ENCODE results near the gene ZC3H14.

Gene ZC3H14

DNA sequence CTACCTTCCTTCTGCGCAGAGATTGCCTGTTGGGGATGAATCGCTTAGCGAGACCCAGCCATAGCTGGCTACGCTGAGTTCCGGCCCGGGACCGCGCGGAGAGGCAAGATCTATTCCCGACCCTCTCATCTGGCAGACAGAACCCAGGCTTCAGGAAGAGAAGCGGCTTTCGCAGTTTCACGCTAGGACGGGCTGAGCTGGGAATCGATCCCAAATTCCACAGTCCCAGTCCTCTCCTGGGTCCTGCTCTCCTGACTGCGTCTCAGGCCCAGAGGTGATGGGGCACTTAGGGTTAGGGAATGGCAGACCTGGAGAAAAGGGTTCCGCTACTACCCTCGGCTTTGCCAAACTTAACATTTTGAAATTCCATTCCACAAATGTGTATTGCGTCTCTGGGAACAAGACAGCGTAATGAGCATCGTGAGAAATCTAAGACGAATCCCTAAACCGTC lies 10.8 kb upstream of the ZC3H14 start:
- H3K27ac ChIP-seq (ENCODE audit: insufficient read depth, low read length, poor library complexity, severe bottlenecking), result no peak overlapping the region
- no peak for DNase-seq
- peaks cover 49% of the 10 kb centered on the region for H3K27me3 ChIP-seq (replicated peaks; ENCODE audit: control insufficient read depth, insufficient read depth, low read length, poor library complexity, severe bottlenecking)

DNA sequence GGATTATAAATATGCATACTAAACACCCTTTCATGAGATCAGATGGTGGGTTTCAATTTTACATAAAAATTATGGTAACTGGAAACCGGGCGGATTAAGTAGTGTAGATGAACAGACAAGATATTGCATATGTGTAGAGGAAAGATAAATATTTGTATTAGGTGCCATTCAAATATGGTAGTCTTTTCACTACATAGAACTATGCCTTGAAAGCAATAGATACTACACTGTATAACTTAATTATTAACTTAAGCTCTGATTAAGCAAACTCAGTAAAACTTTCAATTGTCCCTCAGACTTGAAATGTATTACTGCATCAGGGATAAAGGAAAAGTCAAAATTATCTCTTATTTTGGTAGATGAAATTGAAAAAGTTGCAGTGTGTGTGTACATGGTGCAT lies 10.0 kb upstream of the ZC3H14 start:
- Histone ChIP-seq H3K27me3 (replicated peaks; ENCODE audit: control insufficient read depth, insufficient read depth, low read length, poor library complexity, severe bottlenecking) (peaks cover 52% of the 10 kb centered on the region), H3K36me3 (ENCODE audit: control insufficient read depth, insufficient read depth, low read length) (no peaks in the 10 kb centered on the region), H3K9me3 (ENCODE audit: control insufficient read depth, low read length) (no peaks in the 10 kb centered on the region), H3K4me1 (ENCODE audit: control insufficient read depth, insufficient read depth, low read length, poor library complexity, severe bottlenecking) (peaks cover 20% of the 10 kb centered on the region), H3K27ac (ENCODE audit: insufficient read depth, low read length, poor library complexity, severe bottlenecking) (no peak overlapping the region), H3K4me3 (ENCODE audit: insufficient read depth, low read depth, low read length, poor library complexity, severe bottlenecking) (no peak overlapping the region)
- no peak for DNase-seq

More for the DNA sequence above, 10.8 kb upstream of the ZC3H14 start:
- Histone ChIP-seq H3K4me1 (ENCODE audit: control insufficient read depth, insufficient read depth, low read length, poor library complexity, severe bottlenecking) (peaks cover 16% of the 10 kb centered on the region), H3K36me3 (ENCODE audit: control insufficient read depth, insufficient read depth, low read length) (no peaks in the 10 kb centered on the region), H3K9me3 (ENCODE audit: control insufficient read depth, low read length) (no peaks in the 10 kb centered on the region), H3K4me3 (ENCODE audit: insufficient read depth, low read depth, low read length, poor library complexity, severe bottlenecking) (peak overlapping the region; percentile 48)

DNA sequence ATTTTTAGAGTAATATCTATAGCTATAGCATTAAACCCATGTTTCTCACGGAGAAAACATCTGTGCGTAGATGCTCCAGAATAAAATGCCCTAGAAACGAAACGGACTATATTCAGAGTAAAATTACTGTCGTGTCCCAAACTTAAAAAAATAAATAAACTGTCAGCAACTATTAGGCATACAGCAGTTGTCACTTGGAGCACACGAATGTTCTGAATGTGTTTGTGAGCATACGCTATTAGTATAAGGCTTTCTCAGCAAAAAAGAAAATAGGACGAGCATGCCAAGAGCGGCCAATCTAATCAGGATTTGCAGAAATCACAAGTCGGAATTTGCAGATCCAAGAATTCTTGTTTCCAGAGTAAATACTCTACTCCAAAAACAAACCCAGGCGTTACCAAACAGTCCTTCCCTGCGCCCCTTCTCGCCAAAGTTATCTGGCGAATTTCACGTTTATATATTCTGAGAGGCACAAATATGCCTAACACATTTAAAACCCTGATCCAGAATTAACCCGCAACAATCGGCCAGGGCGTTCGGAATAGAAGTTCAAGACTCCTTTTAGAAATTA lies 8.9 kb upstream of the ZC3H14 start:
- peaks cover 52% of the 10 kb centered on the region for H3K27me3 ChIP-seq (replicated peaks; ENCODE audit: control insufficient read depth, insufficient read depth, low read length, poor library complexity, severe bottlenecking)
- no peaks in the 10 kb centered on the region for H3K9me3 ChIP-seq (ENCODE audit: control insufficient read depth, low read length)
- no peak for DNase-seq
- H3K27ac ChIP-seq (ENCODE audit: insufficient read depth, low read length, poor library complexity, severe bottlenecking), result no peak overlapping the region
- H3K36me3 ChIP-seq (ENCODE audit: control insufficient read depth, insufficient read depth, low read length), result no peaks in the 10 kb centered on the region
- H3K4me1 ChIP-seq (ENCODE audit: control insufficient read depth, insufficient read depth, low read length, poor library complexity, severe bottlenecking), result peaks cover 20% of the 10 kb centered on the region
- peak overlapping the region; percentile 0 for H3K4me3 ChIP-seq (ENCODE audit: insufficient read depth, low read depth, low read length, poor library complexity, severe bottlenecking)

DNA sequence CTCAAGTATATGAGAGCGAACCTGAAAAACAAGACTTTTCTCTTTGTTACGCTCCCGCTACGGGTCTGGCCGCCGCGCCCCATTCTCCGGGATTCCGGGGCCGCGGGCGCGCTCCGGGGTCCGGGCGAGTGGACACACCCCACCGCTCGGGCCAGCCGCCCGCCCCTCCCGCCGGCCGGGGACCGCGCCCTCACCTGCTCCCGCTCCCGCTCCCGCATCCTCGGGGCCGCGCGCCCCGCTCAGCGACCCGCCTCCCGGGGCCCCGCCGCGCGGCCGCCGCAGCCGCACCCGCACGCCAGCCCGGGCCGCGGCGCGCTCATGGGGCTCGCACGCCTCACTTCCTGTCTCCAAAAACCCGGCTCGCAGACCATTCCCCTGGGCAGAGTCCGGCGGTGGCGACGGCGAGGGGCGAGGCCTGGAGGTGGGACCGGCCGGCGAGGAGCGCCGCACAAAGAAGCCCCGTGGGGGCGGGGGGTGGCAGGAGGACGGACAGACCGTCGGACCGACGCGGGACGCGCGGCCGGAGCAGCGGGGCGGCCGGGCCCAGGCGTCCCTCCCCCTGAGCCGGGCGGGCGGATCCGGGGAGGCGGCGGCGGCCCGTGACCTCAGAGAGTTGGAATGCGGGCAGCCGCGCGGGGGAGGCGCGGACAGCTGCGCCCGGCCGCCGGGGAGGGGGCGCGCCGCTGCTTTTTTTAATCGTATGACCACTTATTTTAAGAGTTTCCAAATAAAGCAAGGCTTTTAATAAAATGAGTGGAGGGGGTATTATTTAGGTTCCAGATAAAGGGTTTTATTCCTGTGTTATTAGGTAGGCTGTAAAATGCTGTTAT lies 8.2 kb upstream of the ZC3H14 start, which contains the start of gene PTPN21:
Gene PTPN21, minus strand, starts transcription at position 551 of the 830 bp plus-strand sequence. CDS start 4,590 bp downstream, outside the sequence.
- Histone ChIP-seq H3K4me3 (ENCODE audit: insufficient read depth, low read depth, low read length, poor library complexity, severe bottlenecking) (peak within 1 kb of the TSS; percentile 28), H3K27me3 (replicated peaks; ENCODE audit: control insufficient read depth, insufficient read depth, low read length, poor library complexity, severe bottlenecking) (peaks cover 52% of the 10 kb centered on the region), H3K36me3 (ENCODE audit: control insufficient read depth, insufficient read depth, low read length) (no peaks in the 10 kb centered on the region), H3K27ac (ENCODE audit: insufficient read depth, low read length, poor library complexity, severe bottlenecking) (no peak within 1 kb of the TSS), H3K9me3 (ENCODE audit: control insufficient read depth, low read length) (no peaks in the 10 kb centered on the region), H3K4me1 (ENCODE audit: control insufficient read depth, insufficient read depth, low read length, poor library complexity, severe bottlenecking) (peaks cover 20% of the 10 kb centered on the region)
- DNase-seq, result no peak

DNA sequence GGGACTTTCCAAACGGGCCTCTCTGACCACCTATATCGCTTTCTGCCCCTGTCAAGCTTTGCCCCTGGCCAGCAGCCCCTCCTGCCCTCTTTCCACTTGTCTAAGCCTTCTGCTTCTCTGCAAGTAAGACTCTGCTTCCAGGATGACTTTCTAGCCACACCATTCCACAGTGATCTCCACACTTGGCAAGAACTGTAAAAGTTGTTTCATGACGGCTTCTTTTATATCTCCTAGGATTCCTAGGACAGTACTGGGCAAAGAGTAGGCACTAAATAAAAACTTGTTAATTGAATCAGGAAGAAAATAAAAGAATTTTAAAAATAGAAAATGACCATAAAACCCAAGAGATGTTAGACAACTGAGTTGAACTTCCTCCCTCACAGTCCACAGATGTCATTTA lies 6.3 kb upstream of the ZC3H14 start:
- DNase-seq, result no peak
- H3K27me3 ChIP-seq (replicated peaks; ENCODE audit: control insufficient read depth, insufficient read depth, low read length, poor library complexity, severe bottlenecking), result peaks cover 50% of the 10 kb centered on the region
- no peak overlapping the region for H3K27ac ChIP-seq (ENCODE audit: insufficient read depth, low read length, poor library complexity, severe bottlenecking)
- no peaks in the 10 kb centered on the region for H3K36me3 ChIP-seq (ENCODE audit: control insufficient read depth, insufficient read depth, low read length)
- no peaks in the 10 kb centered on the region for H3K9me3 ChIP-seq (ENCODE audit: control insufficient read depth, low read length)
- no peak overlapping the region for H3K4me3 ChIP-seq (ENCODE audit: insufficient read depth, low read depth, low read length, poor library complexity, severe bottlenecking)
- peaks cover 17% of the 10 kb centered on the region for H3K4me1 ChIP-seq (ENCODE audit: control insufficient read depth, insufficient read depth, low read length, poor library complexity, severe bottlenecking)

DNA sequence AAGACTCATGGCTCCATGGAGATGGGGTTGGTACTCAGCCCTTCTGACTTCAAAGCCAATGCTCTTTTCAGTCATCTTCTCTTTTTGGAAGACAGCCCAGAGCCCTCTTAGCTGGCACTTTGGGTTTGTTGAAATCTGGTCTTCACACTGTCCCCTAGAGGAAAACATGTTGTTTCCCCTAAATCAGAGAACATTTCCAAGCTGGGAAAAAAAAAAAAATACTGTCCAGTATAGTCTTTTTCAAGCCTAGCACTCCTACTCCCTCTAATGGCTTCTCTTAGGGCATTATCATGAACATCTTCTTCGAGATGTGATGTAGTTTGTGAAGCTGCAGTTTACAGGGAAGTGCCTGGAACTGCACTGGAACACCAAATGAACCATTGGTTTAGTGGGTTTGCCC lies 3.0 kb upstream of the ZC3H14 start:
- no peak for DNase-seq
- H3K27me3 ChIP-seq (replicated peaks; ENCODE audit: control insufficient read depth, insufficient read depth, low read length, poor library complexity, severe bottlenecking), result peaks cover 19% of the 10 kb centered on the region
- H3K27ac ChIP-seq (ENCODE audit: insufficient read depth, low read length, poor library complexity, severe bottlenecking), result no peak overlapping the region
- H3K4me3 ChIP-seq (ENCODE audit: insufficient read depth, low read depth, low read length, poor library complexity, severe bottlenecking), result no peak overlapping the region
- peaks cover 23% of the 10 kb centered on the region for H3K4me1 ChIP-seq (ENCODE audit: control insufficient read depth, insufficient read depth, low read length, poor library complexity, severe bottlenecking)
- H3K9me3 ChIP-seq (ENCODE audit: control insufficient read depth, low read length), result no peaks in the 10 kb centered on the region
- no peaks in the 10 kb centered on the region for H3K36me3 ChIP-seq (ENCODE audit: control insufficient read depth, insufficient read depth, low read length)

DNA sequence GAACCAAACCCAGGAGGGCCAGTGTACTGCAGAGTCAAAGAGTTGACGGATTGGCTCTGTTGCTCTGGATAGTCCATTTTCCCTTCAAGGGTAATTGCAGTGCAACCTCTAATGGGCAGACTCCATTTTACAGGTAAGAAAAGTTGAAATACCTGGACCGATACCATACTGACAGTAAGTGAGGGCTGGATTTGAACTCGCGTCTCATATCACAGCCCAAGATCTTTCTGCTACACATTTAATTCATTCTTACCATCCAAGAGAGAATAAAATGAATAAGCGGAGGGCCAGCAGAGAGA lies 356 bp upstream of the ZC3H14 start:
- Histone ChIP-seq H3K9me3 (ENCODE audit: control insufficient read depth, low read length) (no peaks in the 10 kb centered on the region), H3K36me3 (ENCODE audit: control insufficient read depth, insufficient read depth, low read length) (no peaks in the 10 kb centered on the region), H3K4me3 (ENCODE audit: insufficient read depth, low read depth, low read length, poor library complexity, severe bottlenecking) (peak overlapping the region; percentile 92), H3K4me1 (ENCODE audit: control insufficient read depth, insufficient read depth, low read length, poor library complexity, severe bottlenecking) (peaks cover 13% of the 10 kb centered on the region), H3K27me3 (replicated peaks; ENCODE audit: control insufficient read depth, insufficient read depth, low read length, poor library complexity, severe bottlenecking) (no peaks in the 10 kb centered on the region), H3K27ac (ENCODE audit: insufficient read depth, low read length, poor library complexity, severe bottlenecking) (peak overlapping the region; percentile 62)
- no peak for DNase-seq

DNA sequence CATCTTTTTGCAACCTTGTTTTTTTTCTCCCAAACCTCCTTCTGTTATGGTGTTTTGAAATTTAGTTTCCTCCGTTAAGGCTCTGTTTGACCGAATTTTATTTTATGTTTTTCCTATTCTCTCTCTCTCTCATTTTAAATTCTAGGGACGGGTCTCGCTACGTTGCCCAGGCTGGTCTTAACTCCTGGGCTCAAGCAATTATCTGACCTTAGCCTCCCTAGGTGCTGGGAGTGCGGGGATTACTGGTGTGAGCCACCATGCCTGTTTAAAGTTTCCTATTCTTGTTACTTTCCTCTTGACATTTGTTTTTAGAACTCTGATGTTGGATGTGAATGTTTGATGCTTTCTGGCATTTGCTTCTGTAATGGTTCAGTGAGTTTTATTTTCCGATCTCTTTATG lies 1.0 kb downstream of the ZC3H14 start:
- no peak for DNase-seq
- no peaks in the 10 kb centered on the region for H3K9me3 ChIP-seq (ENCODE audit: control insufficient read depth, low read length)

DNA sequence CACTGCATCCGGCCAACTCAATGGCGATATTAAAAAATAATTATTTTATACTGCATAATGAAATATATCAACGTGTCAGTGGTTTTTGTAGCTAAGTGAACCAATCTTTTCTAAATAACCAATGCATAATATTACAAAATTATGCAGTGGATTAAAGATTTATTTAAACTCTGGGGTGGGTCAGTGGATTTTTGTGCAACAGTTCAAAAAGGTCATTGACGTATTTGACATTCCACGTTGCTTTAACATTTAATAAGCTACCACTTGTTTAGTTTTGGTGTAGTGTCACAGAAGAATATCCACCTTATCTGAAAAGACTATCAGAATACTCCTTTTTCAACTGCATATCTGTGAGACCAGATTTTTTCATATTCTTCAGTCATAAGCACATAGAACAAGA lies 2.6 kb downstream of the ZC3H14 start:
- no peak overlapping the region for H3K27ac ChIP-seq (ENCODE audit: insufficient read depth, low read length, poor library complexity, severe bottlenecking)
- H3K27me3 ChIP-seq (replicated peaks; ENCODE audit: control insufficient read depth, insufficient read depth, low read length, poor library complexity, severe bottlenecking), result no peaks in the 10 kb centered on the region
- peaks cover 13% of the 10 kb centered on the region for H3K4me1 ChIP-seq (ENCODE audit: control insufficient read depth, insufficient read depth, low read length, poor library complexity, severe bottlenecking)
- H3K9me3 ChIP-seq (ENCODE audit: control insufficient read depth, low read length), result no peaks in the 10 kb centered on the region
- H3K36me3 ChIP-seq (ENCODE audit: control insufficient read depth, insufficient read depth, low read length), result peaks cover 18% of the 10 kb centered on the region
- no peak for DNase-seq
- H3K4me3 ChIP-seq (ENCODE audit: insufficient read depth, low read depth, low read length, poor library complexity, severe bottlenecking), result no peak overlapping the region

More for the DNA sequence above, 1.0 kb downstream of the ZC3H14 start:
- peak overlapping the region; percentile 92 for H3K4me3 ChIP-seq (ENCODE audit: insufficient read depth, low read depth, low read length, poor library complexity, severe bottlenecking)
- H3K27me3 ChIP-seq (replicated peaks; ENCODE audit: control insufficient read depth, insufficient read depth, low read length, poor library complexity, severe bottlenecking), result no peaks in the 10 kb centered on the region
- H3K36me3 ChIP-seq (ENCODE audit: control insufficient read depth, insufficient read depth, low read length), result peaks cover 7% of the 10 kb centered on the region
- H3K4me1 ChIP-seq (ENCODE audit: control insufficient read depth, insufficient read depth, low read length, poor library complexity, severe bottlenecking), result peaks cover 13% of the 10 kb centered on the region
- H3K27ac ChIP-seq (ENCODE audit: insufficient read depth, low read length, poor library complexity, severe bottlenecking), result peak overlapping the region; percentile 62

DNA sequence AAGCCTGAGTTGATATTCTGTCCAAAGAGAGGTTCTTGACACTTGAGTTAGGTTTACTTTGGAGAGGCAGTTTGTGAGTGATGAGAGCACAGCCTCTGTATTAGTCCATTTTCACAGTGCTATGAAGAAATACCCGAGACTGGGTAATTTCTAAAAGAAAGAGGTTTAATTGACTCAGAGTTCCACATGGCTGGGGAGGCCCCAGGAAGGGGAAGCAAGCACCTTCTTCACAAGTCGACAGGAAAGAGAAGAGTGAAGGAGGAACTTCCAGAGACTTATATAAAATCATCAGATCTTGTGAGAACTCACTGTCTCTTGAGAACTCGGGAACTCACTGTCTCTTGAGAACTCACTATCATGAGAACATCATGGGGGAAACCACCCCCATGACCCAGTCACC lies 5.4 kb downstream of the ZC3H14 start:
- Histone ChIP-seq H3K4me1 (ENCODE audit: control insufficient read depth, insufficient read depth, low read length, poor library complexity, severe bottlenecking) (peaks cover 9% of the 10 kb centered on the region), H3K4me3 (ENCODE audit: insufficient read depth, low read depth, low read length, poor library complexity, severe bottlenecking) (no peak overlapping the region), H3K27ac (ENCODE audit: insufficient read depth, low read length, poor library complexity, severe bottlenecking) (no peak overlapping the region), H3K9me3 (ENCODE audit: control insufficient read depth, low read length) (no peaks in the 10 kb centered on the region), H3K36me3 (ENCODE audit: control insufficient read depth, insufficient read depth, low read length) (peaks cover 34% of the 10 kb centered on the region), H3K27me3 (replicated peaks; ENCODE audit: control insufficient read depth, insufficient read depth, low read length, poor library complexity, severe bottlenecking) (no peaks in the 10 kb centered on the region)
- no peak for DNase-seq

All from effector memory CD4-positive, alpha-beta T cell (primary cell).